ENCODE measurements around the gene C10orf53.

Gene C10orf53

DNA sequence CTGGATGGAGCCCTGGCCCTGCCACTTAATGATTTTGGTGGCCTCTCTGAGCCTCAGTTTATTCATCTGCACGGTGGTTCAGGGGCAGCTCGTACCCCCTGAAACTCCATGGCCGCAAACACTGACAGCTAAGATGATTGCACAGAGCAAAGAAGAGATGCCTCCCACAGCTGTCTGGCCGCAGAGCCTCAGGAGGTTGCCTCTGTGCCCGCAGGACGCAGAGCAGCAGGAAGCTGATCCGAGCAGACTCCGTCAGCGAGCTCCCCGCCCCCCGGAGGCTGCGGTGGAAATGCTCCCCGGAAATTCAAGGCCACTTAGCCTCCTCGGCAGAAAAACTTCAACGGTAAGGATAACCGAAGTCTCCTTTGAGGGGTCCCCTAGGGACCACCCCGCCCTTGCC is 30.2 kb upstream of the C10orf53 start:
- no peak for DNase-seq (ENCODE audit: extremely low read depth, low read depth)
- TF ChIP-seq, protein P1, sequence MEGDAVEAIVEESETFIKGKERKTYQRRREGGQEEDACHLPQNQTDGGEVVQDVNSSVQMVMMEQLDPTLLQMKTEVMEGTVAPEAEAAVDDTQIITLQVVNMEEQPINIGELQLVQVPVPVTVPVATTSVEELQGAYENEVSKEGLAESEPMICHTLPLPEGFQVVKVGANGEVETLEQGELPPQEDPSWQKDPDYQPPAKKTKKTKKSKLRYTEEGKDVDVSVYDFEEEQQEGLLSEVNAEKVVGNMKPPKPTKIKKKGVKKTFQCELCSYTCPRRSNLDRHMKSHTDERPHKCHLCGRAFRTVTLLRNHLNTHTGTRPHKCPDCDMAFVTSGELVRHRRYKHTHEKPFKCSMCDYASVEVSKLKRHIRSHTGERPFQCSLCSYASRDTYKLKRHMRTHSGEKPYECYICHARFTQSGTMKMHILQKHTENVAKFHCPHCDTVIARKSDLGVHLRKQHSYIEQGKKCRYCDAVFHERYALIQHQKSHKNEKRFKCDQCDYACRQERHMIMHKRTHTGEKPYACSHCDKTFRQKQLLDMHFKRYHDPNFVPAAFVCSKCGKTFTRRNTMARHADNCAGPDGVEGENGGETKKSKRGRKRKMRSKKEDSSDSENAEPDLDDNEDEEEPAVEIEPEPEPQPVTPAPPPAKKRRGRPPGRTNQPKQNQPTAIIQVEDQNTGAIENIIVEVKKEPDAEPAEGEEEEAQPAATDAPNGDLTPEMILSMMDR (IDR thresholded peaks at IDR 0.05; ENCODE audit: low read depth, low read length), result no peak

DNA sequence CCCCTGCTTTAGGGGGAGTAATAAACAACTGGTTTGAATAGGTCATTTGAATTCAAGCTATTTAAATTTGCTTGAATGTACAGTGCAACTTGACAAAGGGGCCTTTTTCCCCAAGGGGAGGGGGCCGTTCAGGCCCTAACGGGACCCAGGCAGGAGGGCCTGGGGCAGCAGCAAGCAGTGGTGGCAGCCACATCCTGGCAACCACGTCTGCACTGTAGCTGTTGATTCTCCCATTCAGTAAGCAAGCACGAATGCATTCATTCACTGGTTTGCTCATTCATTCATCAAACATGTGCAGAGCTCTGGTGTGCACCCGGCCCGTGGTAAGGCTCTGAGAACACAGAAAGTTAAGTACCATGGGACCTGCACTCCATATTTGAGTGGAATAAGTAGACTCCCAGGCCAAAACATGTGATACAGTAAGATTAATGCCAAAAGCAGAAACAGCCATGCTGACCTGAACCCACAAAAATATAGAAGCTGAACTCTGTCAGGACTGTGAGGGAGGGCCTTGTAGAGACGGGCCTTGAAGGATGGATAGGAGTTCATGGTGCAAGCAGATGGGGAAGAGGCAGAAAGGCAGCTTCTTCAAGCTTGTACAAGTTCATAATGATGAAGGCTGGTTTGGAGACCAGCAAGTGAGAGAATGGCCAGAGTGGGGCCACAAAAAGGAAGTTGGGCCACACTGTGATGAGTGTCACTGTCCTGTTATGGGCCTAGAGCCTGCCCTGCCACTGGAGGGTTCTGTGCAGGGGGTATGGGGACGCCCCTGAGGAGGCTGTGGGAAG is 29.3 kb upstream of the C10orf53 start:
- no peak for DNase-seq (ENCODE audit: extremely low read depth, low read depth)
- TF ChIP-seq, protein P1 (IDR thresholded peaks at IDR 0.05; ENCODE audit: low read depth, low read length), result no peak

DNA sequence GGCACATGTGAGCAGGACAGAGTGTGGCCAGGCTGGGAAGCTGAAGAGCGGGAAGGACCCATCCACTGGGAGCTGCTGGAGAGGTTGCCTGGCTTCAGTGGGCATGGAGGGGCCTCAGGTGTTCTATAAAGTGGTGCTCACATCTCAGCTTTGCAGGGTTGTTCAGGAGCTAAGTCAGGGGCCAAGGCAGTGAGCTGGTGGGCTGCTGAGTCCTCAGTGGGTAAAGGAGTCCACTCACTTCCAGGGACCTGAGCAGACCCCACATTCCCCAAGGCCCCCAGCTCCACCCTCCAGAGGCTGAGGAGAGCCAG is 28.8 kb upstream of the C10orf53 start:
- no peak for DNase-seq (ENCODE audit: extremely low read depth, low read depth)
- TF ChIP-seq, protein P1 (IDR thresholded peaks at IDR 0.05; ENCODE audit: low read depth, low read length), result no peak

DNA sequence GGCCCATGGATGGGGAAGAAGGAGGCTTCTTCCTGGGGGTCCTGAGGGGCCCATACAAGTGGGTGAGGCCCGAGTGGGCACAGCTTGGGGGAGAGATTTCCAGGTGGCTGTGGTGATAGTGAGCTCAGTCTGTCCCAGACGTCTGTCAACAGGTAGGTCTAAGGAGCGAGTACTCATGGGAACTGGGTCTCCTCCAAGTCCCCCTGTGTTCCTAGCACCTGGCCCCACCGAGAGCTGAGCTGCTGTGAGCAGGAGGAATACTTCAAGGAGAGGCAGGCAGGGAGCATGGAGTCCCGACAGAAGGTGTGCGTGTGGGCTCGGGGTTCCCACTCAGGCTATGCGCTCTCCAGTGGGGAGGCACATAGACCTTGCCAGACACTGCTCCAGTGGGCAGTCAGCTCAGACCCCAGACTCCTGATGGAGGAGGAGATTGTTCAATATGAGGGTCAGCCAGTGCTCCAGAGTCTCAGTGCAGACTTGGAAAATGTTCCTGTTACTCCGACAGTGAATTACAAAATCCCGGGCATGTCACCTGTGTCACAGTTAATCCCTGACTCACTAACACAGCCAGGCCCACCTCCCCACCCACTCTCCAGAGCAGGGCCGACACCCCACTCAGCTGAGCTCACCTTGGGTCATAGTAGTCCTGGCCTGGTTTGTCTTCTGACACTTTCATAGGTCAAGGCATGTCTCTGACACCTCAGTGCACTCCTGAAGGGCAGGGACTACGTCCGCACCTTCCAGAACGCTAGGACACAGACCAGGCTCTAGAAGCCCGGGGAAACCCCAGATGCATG is 28.2 kb upstream of the C10orf53 start:
- no peak for DNase-seq (ENCODE audit: extremely low read depth, low read depth)
- TF ChIP-seq, protein P1 (IDR thresholded peaks at IDR 0.05; ENCODE audit: low read depth, low read length), result no peak

DNA sequence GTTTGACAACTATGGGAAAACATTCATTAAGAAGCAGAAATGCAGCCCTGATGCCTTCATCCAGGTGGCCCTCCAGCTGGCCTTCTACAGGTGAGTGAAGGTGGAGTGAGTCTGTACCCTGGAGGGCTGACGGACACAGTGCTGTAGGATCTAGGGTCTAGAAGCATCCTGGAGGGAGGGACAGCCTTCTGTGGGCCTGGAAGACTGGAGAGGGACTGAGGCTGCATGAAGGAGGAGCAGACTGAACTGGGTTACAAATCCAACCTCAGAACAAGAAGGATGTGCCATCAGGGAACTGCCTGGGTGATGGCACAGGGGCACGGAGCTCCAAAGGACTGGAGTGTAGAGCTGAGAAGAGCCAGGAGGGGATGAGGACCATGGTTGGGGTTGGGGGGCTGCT is 27.5 kb upstream of the C10orf53 start:
- DNase-seq (ENCODE audit: extremely low read depth, low read depth), result no peak
- TF ChIP-seq, protein P1 (IDR thresholded peaks at IDR 0.05; ENCODE audit: low read depth, low read length), result no peak

DNA sequence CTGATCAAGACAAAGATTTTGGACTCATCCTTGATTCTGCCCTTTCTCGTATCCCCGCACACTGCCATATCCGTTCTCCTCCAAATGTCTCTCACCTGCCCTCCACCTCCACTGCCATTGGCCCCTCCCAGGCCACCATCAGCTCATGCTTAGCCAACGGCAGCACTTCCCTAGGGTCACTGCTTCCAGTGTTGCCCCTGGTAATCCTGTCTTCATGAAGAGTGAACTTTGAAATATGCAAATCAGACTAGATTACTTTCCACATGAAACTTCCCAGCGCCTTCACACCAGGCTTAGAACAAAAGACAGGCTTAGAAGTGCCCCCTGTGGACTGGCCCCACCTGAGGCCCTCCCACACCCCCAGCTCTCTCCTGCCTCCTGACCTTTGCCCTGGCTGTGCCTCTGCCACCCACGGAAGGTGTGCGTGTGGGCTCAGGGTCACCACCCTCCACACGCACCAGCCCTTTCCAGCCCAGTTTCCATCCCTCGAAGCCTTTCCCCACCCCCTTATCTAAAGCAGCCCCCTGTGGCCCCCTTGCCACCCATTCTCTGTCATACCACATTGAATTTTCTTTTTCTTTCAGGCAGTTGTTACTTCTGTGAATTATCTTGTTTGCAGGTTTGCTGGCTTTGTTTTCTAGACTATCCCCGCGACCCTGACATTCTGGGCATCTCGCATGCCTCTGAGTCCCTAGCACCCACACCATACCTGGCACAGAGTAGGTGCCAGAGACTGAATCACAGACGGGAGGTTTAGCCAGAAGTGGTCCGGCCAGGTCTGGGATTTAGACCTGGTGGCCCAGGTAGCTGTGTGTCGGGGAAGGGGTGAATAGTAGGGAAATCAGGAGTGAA is 26.8 kb upstream of the C10orf53 start:
- DNase-seq (ENCODE audit: extremely low read depth, low read depth), result no peak
- TF ChIP-seq, protein P1 (IDR thresholded peaks at IDR 0.05; ENCODE audit: low read depth, low read length), result no peak

All from AG09319 (cell line).